GM21515 (cell line): Measurements from ENCODE around the gene ZDHHC3.

ENCODE experiments used
- ATAC-seq: cut with Tn5 transposase; IDR thresholded peaks from one replicate; pipeline ENCODE4 v1.9.1; 2021; ENCODE audit not compliant: unreplicated experiment

The ZDHHC3 gene

DNA sequence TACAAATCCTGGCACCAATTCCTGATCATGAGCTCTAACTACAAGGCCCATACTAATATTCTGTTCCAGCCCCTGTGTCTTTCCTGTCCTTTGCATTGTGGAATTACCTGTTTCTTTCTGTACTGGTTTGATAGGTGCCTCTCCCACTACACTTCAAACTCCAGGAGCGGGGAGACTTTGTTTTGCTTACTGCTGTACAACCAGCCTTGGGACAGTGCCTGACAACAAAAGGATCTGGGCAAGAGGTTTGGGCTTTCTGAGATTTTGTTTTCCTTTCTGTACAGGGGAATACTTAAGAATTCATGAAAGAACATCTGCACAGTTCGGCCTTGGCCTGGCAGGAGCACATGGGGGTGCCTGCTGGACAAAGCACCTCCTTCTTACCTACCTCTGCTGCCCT, 45.1 kb downstream of the ZDHHC3 start:
- no peak for ATAC-seq

DNA sequence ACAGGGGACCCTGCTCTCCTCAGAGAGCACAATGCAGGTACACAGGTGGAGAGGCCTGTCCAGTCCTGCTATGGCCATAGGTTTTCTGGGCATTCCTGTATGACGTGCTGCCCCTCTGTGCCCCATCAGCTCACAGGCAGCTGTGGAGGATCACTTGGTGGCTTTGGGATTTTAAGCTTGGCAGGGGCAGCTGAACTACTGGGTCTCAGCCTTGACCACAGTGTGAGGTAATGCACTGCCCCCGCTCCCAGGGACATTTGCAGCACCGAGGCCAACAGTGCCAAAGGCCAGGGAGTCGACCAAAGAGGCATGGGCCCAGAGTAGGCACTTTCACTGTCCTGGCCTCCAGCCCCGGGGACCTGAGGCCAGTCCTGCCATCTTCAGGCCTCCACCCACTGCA, 46.2 kb downstream of the ZDHHC3 start:
- no peak for ATAC-seq

DNA sequence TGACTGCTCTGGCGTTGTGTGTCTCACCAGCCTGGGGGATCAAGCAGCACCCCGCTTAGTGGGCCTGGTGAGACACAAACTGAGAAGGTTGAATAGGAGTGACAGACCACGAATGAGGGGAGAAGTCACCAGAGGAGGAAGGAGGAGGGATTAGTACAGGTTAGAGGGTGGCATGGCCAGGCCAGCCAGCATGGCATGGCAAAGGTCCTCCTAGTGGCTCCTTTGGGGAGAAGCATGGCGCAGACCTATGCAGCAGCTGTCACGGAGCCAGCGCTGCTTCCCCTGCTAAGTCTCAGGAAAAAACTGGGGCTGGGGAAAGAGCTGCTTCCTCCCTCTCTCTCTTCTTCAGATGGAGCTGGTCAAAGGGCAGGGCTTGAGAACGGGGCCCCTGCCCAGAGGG, 48.6 kb downstream of the ZDHHC3 start:
- ATAC-seq, result no peak

DNA sequence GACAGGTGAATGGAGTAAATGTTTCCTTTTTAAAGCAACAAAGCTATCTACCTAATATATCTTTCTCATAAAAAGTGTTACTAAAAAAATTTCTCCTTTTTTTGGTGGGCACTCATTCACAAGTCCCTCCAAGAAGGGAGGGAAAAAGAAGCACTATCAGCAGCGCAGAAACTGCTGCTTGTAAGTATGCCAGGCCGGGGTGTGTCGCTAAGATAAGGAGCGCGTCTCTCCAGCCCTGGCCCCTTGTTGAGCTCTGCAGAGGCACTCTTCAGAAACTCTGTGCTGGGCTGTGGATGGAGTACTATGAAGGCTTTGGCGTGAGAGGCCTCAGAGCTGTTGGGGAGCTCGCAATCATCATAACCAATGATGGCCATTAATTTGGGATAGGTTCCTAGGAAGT, 49.1 kb downstream of the ZDHHC3 start:
- no peak for ATAC-seq

DNA sequence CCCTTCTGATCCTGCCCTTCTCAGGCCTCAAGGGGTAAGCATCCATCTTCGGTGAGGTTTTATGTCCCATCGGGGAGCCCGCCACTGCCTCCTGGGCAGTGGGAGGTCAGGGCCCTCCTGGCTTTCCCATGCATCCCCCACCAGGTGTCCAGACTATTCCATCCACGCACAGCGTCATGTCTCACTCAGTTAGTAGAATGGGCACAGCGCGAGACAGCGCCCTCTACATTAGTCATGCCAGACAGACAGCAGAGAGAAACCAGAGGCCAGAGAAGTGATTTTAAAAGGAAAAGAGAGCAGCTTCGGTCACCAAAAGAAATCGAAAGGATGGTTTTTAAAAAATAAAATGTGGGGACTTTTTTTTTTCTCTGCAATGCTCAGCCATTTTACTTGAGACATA, 49.8 kb downstream of the ZDHHC3 start:
- ATAC-seq, result no peak

DNA sequence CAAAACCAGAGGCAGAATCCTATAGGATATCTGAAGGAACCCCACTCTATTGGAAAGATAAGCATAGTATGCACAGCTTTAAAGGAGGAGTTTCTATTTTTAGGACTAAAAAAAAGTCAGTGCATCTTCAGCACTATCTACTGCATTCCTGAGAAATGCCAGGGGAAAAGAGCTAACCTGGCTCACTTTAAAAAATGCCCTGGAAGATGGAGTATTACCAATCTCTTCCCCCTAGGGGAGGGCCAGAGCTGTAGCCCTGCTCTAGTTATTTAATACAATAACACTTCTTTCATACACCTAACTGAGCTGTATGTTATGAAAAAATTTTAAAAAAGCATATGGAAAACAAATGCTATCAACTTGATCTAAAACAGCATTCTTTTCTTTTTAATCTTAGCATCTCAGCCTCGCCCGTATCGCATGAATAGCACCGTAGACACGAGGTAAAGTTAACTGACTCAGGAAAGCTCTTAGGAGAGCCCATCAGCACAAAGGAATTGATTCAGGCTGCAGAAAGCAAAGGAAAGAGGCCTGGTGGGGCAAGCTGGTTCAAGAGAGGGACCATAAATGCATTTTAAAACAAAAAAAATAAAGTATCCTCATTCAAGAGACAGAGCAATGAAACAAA, 51.4 kb downstream of the ZDHHC3 start:
- no peak for ATAC-seq

DNA sequence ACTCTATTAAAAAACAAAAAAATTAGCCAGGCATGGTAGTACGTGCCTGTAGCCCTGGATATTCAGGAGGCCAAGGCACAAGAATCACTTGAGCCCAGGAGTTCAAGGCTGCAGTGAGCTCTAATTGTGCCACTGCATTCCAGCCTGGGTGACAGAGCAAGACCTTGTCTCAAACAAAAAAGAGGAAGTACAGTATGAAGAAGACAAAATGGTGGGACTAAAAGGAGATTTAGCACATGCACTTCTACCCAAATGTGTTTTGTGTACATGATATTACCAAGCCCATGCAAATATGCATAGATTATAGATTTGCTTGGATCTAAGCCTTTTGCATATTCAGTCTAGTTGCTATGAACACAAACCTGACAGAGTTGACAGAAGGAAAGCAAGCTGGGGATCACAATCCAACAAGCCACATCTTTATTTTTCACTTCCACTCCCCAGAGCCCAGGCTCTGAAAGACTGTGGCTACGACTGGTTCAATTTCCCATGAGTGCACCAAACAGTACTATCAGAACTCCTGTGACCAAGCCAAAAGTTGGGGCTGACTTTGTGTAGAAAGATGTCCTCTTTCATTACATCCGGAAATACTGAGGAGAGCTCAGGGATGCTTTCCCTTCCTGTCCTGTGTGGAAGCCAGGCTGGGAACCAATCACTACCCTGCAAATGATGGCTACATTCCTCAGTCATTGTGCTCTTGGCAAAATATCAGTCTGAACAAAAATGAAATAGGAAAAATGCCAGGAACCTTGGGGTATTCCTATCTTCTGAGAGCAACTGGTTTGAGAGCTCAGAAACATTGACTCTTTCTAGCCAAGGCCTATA, 52.1 kb downstream of the ZDHHC3 start:
- ATAC-seq, result no peak

DNA sequence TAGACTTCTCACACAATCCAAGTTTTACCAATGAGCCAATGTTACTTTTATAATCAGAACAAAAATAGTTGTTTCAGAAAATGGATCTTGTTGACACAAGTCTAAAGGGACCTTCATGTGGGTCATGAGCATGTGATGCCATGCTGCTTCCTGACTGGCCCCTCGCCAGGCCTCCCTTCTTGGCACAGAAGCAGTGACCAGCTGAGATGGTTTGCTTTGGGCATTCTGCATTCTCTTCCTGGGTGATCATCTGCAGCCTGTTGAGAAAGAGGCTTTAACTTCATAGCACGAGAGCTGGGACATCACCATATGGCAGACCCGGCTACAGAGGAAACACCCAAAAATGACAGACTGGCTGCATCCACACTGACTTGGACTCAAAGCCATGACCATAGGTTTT, 55.9 kb downstream of the ZDHHC3 start:
- no peak for ATAC-seq

DNA sequence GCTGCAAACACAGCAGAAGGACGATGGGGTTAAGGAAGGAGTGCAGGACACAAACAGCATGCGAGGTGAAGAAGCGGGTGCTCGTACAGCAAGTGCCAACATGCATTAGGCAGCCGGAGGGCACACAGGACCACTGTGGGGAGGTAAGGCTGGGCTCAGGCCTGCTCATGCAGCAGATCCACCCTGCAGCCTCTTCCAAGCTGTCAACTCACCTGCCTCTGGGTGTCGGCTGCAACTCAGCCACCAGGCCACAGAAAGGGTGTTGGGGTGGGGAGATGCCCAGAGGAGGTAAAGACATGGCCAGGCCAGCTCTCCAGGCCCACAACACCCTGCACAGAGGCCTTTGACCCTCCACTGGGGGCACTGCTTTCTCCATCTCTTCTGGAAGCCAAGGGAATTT, 57.4 kb downstream of the ZDHHC3 start:
- ATAC-seq, result no peak

DNA sequence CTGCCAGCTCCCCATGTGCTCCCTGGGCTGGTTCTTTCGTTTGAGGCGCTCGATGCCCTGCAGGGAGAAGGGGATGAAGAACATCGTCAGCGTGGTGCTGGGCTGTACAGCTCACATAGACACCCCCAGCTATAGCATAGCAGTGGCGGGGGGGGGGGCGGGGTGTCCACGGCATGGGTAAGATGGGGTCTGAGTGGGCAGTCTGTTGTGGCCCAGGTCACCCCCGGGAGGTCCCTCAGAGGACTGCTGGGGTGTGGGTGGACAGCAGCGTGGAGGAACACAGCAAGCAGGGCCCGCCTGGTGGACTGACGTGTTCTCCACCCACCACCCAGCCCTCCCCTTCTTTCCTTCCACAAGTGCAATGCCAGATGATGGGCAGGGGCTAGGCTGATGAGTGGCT, 57.9 kb downstream of the ZDHHC3 start:
- no peak for ATAC-seq

DNA sequence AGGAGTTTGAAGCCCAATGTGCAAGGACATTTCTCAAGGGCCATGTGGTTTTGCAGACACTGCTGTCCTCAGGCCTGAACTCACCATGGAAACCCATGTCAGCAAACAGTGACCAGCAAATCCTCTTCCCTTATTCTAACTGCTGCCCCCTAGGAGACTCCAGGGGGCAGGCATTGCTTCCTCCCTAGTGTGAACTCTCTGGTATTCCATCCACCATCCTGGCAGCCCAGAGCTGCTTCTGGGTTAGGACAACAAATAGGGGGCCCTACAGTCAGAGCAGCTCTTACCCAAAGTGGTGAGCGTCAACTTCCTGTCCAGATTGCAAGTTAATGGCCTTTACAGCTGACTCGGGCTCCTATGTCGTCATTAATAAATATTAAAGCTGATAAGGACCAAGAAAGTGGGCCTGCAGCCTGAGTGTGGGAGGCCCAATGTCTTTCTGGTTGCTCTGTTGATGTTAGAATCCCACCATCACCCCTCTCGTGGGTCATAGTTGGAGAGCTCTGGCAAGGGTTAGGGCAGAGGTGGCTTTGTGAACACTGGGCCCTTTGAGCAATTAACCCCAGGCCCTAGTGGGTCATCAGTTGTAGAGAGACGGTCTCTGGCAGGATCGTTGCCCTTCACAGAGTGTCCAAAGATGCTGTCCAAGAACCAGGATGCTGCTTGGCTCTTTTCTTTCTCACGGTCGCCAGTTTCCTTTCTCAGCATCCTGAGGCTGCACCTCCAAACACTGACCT, 60.1 kb downstream of the ZDHHC3 start:
- no peak for ATAC-seq

DNA sequence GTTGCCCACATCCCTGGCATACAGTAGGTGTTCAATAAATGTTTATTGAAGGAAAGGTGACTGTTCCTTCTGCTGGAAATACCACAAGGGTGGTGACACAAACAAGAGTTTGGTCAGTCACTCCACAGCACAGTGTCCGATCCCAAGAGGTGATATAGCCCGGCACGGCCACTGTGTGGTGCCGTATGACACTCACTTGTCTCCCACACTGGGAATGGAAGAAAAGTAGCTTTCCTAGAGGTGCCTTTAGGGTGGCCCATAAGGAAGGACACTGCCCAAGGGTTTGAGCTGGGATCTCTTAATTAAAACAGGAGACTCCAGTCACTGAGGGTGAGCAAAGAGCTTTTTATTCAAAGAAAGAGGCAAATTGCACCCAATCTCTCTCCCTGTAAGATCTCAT, 61.0 kb downstream of the ZDHHC3 start:
- ATAC-seq, result no peak

DNA sequence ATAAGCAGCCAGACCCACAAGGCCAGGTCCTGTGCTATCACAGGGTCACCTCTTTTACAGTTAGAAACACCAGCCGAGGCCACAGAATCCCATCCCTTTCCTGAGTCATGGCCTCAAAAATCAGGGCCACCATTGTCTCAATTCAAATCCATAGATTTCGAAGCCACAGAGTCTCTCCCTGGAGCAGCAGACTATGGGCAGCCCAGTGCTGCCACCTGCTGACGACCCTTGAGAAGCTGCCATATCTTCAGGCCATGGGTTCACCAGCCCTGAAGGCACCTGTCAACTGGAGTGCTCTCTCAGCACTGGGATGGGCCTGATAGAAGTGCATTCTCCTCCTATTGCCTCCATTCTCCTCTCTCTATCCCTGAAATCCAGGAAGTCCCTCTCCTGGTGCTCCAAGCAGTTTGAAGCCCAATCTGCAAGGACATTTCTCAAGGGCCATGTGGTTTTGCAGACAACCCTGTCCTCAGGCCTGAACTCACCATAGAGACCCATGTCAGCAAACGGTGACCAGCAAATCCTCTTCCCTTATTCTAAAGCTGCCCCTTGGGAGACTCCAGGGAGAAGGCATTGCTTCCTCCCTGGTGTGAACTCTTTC, 62.0 kb downstream of the ZDHHC3 start:
- ATAC-seq, result no peak

DNA sequence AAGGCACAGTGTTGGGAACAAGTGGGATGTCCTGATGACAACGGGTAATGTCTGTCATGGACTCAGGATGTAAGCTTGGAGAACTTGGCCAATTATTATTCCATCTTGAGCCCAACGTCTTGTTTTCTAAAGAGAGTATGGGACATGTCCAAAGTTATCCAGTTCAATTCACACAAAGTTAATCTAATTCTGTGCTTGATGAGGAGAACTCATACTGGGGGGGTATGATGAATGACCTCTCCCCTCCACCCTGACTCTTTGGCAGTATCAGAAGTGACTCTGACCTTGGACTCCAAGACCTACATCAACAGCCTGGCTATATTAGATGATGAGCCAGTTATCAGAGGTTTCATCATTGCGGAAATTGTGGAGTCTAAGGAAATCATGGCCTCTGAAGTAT, 65.3 kb downstream of the ZDHHC3 start:
- ATAC-seq, result no peak

DNA sequence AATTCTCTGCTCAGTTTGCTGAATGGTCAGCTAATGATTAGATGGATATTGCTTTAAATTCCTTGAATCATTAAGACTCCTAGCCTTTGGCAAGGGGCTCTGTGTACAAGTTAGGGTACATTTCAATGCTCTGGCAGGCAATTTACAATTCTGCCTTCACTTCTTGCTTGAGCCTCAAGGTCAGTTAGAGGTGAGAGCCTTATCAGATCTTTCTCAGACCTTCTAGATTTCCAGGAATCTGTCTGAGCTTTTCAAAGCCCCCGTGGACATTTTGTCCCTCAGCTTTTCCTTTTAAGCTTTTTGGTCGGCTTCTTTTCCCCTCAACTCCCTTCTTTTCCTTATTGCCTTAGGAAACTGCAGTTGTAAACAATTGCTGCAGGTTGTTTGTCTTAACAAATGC, 66.9 kb downstream of the ZDHHC3 start:
- no peak for ATAC-seq

DNA sequence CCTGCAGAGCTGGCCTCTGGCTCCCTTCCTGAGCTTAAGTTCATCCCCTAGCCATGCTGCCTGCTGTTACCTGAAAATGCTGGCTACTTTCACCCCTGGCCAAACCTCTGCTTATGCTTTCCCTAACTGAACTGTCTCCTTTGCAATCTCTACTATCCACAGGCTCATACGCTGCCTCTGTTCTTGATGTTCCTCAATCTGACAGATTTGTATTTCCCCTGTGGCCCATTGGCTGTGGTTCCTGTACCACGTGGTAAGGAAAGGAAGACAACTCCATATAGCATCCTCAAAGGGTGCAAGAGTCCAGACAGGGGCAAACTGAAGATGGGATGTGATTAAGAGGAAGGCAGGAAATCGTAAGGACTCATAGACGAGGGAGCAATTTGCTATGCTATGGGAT, 68.4 kb downstream of the ZDHHC3 start:
- ATAC-seq, result no peak

DNA sequence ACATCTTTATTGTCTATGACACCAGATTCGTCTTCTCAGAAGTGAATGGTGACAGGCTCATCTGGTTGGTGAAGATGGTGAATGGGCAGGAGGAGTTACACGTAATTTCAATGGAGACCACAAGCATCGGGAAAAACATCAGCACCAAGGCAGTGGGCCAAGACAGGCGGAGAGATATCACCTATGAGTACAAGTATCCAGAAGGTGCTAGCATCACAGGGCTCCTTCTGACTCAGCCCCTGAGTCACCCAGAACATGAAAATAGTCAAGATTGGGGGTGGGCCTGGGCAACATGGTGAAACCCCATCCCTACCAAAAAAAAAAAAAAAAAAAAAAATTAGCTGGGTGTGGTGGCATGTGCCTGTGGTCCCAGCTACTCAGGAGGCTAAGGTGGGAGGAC, 69.0 kb downstream of the ZDHHC3 start:
- no peak for ATAC-seq

DNA sequence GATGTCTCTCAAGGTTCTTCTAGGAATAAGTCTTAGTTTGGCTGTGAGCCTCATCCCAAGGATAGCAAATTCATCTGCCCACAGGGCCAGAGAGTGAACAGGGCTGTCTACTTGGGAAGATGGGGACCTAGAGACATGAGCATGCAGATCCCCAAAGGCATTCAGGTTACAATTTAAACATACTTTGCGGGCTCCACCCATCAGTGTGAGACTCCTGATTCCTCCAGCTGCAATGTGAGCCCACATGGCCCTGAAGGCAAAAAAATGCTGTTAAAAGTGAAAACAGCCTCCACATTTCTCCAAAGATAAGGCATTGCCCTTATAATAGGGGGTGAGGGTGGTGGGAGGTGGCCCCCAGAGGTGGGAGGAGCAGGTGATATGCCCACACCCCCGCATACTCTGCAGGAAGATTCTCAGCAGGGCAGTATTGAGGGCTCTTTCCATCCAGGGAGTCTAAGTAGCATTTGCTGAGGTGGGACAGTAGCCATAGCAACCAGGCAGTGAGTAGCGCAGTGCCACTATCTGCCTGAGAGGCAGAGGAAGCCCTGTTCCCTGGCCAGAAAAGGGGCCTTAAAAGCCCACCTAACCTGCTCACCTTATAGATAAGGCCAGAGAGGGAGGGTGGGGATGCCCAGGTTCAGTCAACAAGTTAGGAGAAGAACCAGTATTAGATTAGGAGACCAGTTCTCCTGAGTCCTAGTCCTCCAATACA, 70.4 kb downstream of the ZDHHC3 start:
- ATAC-seq, result no peak

DNA sequence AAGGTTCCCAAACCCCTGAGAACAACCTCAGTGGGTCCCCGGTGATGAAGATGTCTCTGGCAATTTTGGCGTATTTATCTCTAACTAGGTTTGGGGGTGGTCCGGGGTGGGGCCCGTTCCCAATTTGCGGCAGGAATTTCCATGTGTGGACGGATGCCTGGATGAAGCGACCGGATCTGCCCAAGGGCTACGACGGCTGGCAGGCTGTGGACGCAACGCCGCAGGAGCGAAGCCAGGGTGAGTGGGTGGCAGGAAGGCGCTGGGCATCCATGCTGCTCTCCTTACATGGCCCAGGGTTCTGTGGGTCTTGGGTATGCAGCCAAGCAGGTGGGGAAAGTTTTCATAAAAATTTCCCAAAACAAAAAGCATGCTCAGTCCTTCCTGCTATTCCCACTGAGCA, 72.2 kb downstream of the ZDHHC3 start:
- no peak for ATAC-seq

DNA sequence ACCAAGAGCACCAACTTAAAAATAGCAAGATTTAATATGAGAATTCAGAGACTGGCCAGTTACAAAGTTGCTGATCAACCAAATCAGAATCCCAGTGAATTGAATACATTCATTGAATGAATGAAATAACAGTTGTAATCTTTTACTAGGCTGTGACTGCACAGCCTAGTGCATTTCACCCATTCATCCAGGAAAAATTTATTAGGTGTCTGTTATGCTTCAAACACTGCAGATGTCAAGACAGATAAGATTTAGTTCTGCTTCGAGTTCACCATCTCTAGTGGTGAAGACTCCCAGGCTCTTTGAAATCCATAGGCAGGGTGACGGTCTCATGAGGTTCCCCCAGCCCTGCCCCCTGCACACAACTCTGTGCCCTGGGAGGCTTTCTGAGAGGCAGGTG, 72.7 kb downstream of the ZDHHC3 start:
- no peak for ATAC-seq

DNA sequence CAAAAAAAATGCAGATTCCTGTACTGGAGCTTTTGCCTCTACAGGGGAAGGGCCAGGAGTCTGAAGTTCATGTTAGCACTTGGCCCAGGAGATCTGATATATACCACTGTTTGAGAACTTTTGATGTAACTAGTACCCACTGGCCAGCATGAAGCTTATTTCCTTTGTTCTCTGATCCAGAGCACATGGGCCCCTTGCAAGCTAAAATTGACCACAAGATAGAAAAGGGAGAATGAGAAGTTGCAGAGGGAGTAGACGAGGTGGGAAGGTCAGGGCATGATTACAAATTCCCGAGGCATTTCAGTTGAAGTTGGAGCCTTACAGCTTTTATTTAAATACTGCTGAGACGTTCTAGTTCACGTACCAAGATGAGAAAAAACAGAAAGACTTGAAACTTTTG, 73.3 kb downstream of the ZDHHC3 start:
- no peak for ATAC-seq
